Chondrocyte (in vitro differentiated cells): ENCODE measurements around the gene KRT40. TPM values are rescaled to one million over a fixed set of nuclear protein-coding genes. Genes with fewer than 3 reads are reported as not detected.

Experiments used
- DNase-seq: peaks from one replicate; pipeline ENCODE4 v3.0.0; 2021; ENCODE audit warnings: mixed read lengths, low spot score
- H3K27ac Mint-ChIP-seq: one replicate; pipeline ENCODE4 v1.8.0; 2021; ENCODE audit warnings: mild to moderate bottlenecking, moderate library complexity, mixed read lengths; ENCODE audit not compliant: unreplicated experiment
- H3K27me3 Mint-ChIP-seq: 2 replicates; pipeline ENCODE4 v1.8.0; 2021; ENCODE audit warnings: low read depth, mixed read lengths
- H3K36me3 Mint-ChIP-seq: 2 replicates; pipeline ENCODE4 v1.8.0; 2021; ENCODE audit warnings: low read depth, mixed read lengths
- H3K4me1 Mint-ChIP-seq: 2 replicates; pipeline ENCODE4 v1.8.0; 2021; ENCODE audit warnings: low read depth, mild to moderate bottlenecking, mixed read lengths
- H3K4me3 Mint-ChIP-seq: one replicate; pipeline ENCODE4 v1.8.0; 2021; ENCODE audit warnings: mild to moderate bottlenecking, moderate library complexity, mixed read lengths; ENCODE audit not compliant: unreplicated experiment
- H3K9me3 Mint-ChIP-seq: 2 replicates; pipeline ENCODE4 v1.8.0; 2021; ENCODE audit warnings: low read depth, mixed read lengths
- CTCF ChIP-seq: fragments of 200-600 bp; sonication (generic); IDR thresholded peaks from 2 replicates; pipeline ENCODE4 v1.5.0; 2021; ENCODE audit warnings: antibody characterized with exemption, mild to moderate bottlenecking, moderate library complexity
- total RNA-seq: library from RNA; stranded (reverse); gene quantifications from 3 replicates; pipeline ENCODE4 v1.2.1, GENCODE V29; 2021

The KRT40 gene
- total RNA-seq, 1 donor from 2014 or later: not detected

- Mint-ChIP-seq H3K9me3 (no peaks in the 10 kb centered on the region), H3K4me1 (peaks cover 12% of the 10 kb centered on the region), H3K27me3 (peaks cover 10% of the 10 kb centered on the region), H3K36me3 (no peaks in the 10 kb centered on the region), H3K27ac (no peak overlapping the region), H3K4me3 (no peak overlapping the region)
- DNase-seq: no peak
- no peak for TF ChIP-seq CTCF
Measured at GRCh38 chr17:40950176-40950575, 34.0 kb downstream of the KRT40 start.

- H3K4me1 Mint-ChIP-seq: peaks cover 12% of the 10 kb centered on the region
- H3K27me3 Mint-ChIP-seq: peaks cover 10% of the 10 kb centered on the region
- TF ChIP-seq CTCF: no peak
- no peak for DNase-seq
- no peaks in the 10 kb centered on the region for H3K9me3 Mint-ChIP-seq
- no peak overlapping the region for H3K4me3 Mint-ChIP-seq
- H3K36me3 Mint-ChIP-seq: no peaks in the 10 kb centered on the region
- H3K27ac Mint-ChIP-seq: no peak overlapping the region
Measured at GRCh38 chr17:40949418-40949817, 34.7 kb downstream of the KRT40 start.

GRCh38 chr17:40947929-40948328 is 36.2 kb downstream of the KRT40 start:
- TF ChIP-seq CTCF: no peak
- H3K36me3 Mint-ChIP-seq: no peaks in the 10 kb centered on the region
- H3K4me3 Mint-ChIP-seq: no peak overlapping the region
- no peak overlapping the region for H3K27ac Mint-ChIP-seq
- peaks cover 10% of the 10 kb centered on the region for H3K27me3 Mint-ChIP-seq
- no peak for DNase-seq
- H3K4me1 Mint-ChIP-seq: peaks cover 7% of the 10 kb centered on the region
- H3K9me3 Mint-ChIP-seq: no peaks in the 10 kb centered on the region

- no peak for TF ChIP-seq CTCF
- H3K36me3 Mint-ChIP-seq: no peaks in the 10 kb centered on the region
- no peaks in the 10 kb centered on the region for H3K9me3 Mint-ChIP-seq
- DNase-seq: no peak
- H3K27me3 Mint-ChIP-seq: peaks cover 10% of the 10 kb centered on the region
- no peak overlapping the region for H3K27ac Mint-ChIP-seq
- H3K4me1 Mint-ChIP-seq: no peaks in the 10 kb centered on the region
- H3K4me3 Mint-ChIP-seq: no peak overlapping the region
Measured at GRCh38 chr17:40945414-40945813, 38.7 kb downstream of the KRT40 start.

GRCh38 chr17:40944531-40944930 is 39.6 kb downstream of the KRT40 start:
- peaks cover 4% of the 10 kb centered on the region for H3K27me3 Mint-ChIP-seq
- H3K27ac Mint-ChIP-seq: no peak overlapping the region
- no peak for TF ChIP-seq CTCF
- no peaks in the 10 kb centered on the region for H3K36me3 Mint-ChIP-seq
- no peak overlapping the region for H3K4me3 Mint-ChIP-seq
- H3K4me1 Mint-ChIP-seq: no peaks in the 10 kb centered on the region
- no peaks in the 10 kb centered on the region for H3K9me3 Mint-ChIP-seq
- no peak for DNase-seq
